Activated T-cell treated with anti-CD3 and anti-CD28 coated beads, Interleukin-2, amount 50 U/mL, for 24 hours (primary cell): Measurements from ENCODE around the gene MACROD2.
"Not testable (repeated sequence)": the region's sequence is repeated elsewhere in the genome, so short reads cannot be mapped to it uniquely, and the experiment has no call there.

ENCODE experiments used
- DNase-seq: peaks from one replicate; pipeline ENCODE4 v3.0.0-alpha.2; 2020
- H3K27ac Mint-ChIP-seq: 2 replicates; pipeline ENCODE4 v1.8.0; 2020; ENCODE audit warnings: mild to moderate bottlenecking, mixed read lengths
- H3K27me3 Mint-ChIP-seq: 2 replicates; pipeline ENCODE4 v1.8.0; 2020; ENCODE audit warnings: mixed read lengths
- H3K36me3 Mint-ChIP-seq: 2 replicates; pipeline ENCODE4 v1.8.0; 2020; ENCODE audit warnings: low read depth, mixed read lengths
- H3K4me1 Mint-ChIP-seq: 2 replicates; pipeline ENCODE4 v1.8.0; 2020; ENCODE audit warnings: low read depth, mixed read lengths
- H3K4me3 Mint-ChIP-seq: 2 replicates; pipeline ENCODE4 v1.8.0; 2020; ENCODE audit warnings: mild to moderate bottlenecking, moderate library complexity, mixed read lengths
- H3K9me3 Mint-ChIP-seq: 2 replicates; pipeline ENCODE4 v1.8.0; 2020; ENCODE audit warnings: mixed read lengths

Gene MACROD2

DNA sequence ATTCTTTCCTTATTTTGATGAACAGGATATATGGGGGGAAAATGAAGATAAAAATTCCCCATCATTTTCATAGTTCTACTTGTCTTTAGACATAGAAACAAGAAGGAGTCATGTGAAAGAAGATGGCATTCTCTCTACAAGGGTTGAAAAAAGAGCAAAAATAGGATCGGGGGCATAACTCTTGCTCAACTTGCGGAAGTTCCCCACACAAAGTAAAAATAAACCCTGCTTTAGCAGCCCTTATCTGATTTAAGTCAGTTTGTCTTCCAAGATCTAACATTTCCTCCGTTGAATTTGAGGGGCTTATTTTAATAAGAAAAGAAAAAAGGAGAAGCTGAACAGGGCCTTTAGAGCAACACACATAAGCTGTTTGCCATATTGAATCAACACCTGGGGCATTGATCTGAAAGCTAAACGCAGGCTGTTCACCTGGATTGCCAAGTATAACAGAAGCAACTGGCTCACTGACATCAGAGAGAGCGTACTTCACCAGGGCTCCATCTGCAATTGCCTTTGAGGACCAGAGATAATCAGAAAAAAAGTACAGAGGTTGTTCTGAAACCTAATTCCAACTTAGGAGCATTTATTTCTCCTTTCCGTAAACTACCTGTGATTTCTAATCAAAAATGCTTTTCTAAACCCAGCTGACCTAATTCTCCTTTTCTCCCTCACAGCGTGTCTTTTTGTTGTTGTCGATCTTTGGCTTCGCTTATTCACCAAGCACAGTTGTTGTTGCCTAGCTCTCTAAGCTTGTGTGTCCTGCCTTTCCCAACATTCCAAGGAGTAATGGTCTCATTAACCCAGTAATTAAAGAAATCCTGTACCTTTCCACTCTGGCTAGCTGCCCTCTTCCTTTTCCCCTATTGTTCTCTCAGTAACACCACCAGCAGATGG, 2010.0 kb downstream of the MACROD2 start:
- H3K27me3 Mint-ChIP-seq = no peaks in the 10 kb centered on the region
- DNase-seq = no peak
- no peak overlapping the region for H3K4me3 Mint-ChIP-seq
- H3K27ac Mint-ChIP-seq = no peak overlapping the region
- no peaks in the 10 kb centered on the region for H3K36me3 Mint-ChIP-seq
- H3K4me1 Mint-ChIP-seq = no peaks in the 10 kb centered on the region
- peaks cover 9% of the 10 kb centered on the region for H3K9me3 Mint-ChIP-seq

DNA sequence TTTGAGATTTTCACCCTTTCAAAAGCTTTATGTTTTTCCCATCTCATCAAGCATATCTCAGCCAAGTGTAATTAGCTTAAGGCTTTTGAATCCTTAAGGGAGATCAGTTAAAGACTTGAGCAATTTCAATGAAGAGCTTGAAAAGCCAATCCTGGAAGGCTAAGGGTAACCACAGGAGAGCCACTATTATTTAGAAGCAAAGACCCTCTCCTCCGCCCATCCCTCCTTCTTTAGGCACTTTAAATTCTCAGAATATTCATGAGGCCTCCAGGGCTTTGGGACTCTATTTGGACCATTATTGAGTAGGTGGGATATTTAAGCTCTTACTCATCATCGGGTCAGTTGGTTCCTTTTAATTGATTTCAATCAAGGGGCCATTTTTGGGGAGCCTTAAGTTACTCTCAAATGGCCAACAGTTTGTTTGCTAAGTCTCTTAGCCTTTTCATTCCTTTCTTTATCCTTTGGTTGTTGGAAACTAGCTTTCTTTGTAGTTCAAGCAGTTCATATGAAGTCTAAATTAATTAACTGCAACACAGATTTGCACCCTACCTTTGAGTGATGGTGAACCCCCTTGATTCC, 2010.7 kb downstream of the MACROD2 start:
- no peak overlapping the region for H3K4me3 Mint-ChIP-seq
- no peaks in the 10 kb centered on the region for H3K36me3 Mint-ChIP-seq
- H3K27me3 Mint-ChIP-seq = no peaks in the 10 kb centered on the region
- no peaks in the 10 kb centered on the region for H3K4me1 Mint-ChIP-seq
- no peak overlapping the region for H3K27ac Mint-ChIP-seq
- H3K9me3 Mint-ChIP-seq = peaks cover 4% of the 10 kb centered on the region
- no peak for DNase-seq

DNA sequence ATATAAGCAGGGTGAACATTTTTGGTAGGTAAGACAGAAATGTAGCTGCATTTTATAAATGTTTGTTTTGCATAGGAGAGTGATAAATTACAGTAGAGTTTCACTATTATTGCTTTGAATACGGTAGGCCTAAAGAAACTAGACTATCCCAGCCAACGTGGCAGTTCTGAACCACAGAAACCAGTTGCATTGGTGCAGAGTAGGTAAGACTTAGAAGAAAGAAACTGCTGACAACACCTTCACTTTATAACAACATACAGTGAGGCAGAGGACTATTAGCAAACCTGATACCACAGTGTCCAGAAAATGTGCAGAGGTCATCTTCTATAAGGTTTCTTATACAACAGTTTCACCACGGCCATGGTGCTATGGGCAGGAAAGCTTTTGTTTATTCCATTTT, 2011.8 kb downstream of the MACROD2 start:
- H3K4me1 Mint-ChIP-seq = no peaks in the 10 kb centered on the region
- no peak overlapping the region for H3K27ac Mint-ChIP-seq
- H3K36me3 Mint-ChIP-seq = no peaks in the 10 kb centered on the region
- H3K4me3 Mint-ChIP-seq = no peak overlapping the region
- H3K27me3 Mint-ChIP-seq = no peaks in the 10 kb centered on the region
- no peaks in the 10 kb centered on the region for H3K9me3 Mint-ChIP-seq
- no peak for DNase-seq

DNA sequence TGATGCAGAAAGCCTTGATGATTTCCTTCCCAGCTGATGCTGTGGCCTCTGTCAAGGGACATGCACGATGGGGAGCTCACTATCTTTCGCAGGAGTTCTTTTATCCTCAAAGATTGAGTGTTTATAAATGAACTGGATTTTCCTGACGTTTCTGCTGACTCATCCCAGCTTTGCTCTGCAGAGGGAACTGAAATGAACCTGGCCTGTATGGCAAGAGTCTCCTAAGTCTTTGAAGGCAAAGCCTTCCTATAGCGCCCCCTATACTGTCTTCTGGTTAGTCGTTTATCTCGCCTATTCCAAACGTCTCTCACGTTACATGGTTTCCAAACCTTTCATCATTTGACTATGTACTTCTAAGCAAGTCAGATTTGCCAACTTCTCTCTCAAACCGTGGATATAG, 2012.6 kb downstream of the MACROD2 start:
- H3K4me3 Mint-ChIP-seq = no peak overlapping the region
- peaks cover 2% of the 10 kb centered on the region for H3K9me3 Mint-ChIP-seq
- no peaks in the 10 kb centered on the region for H3K27me3 Mint-ChIP-seq
- no peaks in the 10 kb centered on the region for H3K36me3 Mint-ChIP-seq
- no peak for DNase-seq
- H3K27ac Mint-ChIP-seq = no peak overlapping the region
- H3K4me1 Mint-ChIP-seq = no peaks in the 10 kb centered on the region

DNA sequence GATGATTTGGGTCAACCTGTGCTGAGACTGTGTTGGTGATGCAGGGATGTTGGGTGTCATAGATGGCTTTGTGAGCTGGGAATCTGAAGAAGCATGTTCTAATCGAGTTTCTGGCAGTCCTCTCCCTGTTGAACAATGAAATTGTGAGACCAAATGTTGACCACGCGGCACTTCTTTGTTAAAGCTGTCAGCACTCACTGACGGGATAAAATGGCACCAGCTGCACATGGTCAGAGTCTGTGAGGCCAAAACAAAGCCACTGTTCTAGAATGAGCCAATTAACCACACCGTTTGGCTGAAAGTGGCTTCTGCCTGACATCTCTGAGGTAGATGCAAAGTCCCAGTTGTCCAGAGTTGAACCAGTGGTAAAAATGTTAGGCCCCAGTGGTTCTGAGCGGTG, 2015.7 kb downstream of the MACROD2 start:
- Mint-ChIP-seq H3K9me3 (peaks cover 2% of the 10 kb centered on the region), H3K27me3 (no peaks in the 10 kb centered on the region), H3K36me3 (no peaks in the 10 kb centered on the region), H3K27ac (no peak overlapping the region), H3K4me1 (no peaks in the 10 kb centered on the region), H3K4me3 (no peak overlapping the region)
- no peak for DNase-seq

DNA sequence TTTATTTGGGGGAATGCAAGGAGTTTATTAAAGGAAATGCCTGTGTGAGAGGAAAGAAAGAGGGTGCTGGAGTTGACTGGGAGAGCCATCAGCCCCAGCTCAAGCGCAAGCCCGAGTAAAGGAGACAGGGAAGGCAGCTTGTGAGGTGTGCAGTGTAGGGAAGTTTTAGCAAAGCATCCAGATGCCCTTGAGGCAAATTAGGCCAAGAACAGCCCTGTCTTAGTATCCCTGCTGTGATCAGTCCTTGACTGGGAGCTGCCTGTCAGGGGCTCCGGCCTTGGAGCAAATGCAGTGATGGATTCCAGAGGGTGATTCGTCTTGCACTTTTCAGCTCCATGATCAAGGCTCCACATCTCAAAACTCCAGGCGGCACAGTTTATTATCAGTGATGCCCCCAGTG, 2016.2 kb downstream of the MACROD2 start:
- Mint-ChIP-seq H3K9me3 (peaks cover 2% of the 10 kb centered on the region), H3K4me3 (no peak overlapping the region), H3K36me3 (no peaks in the 10 kb centered on the region), H3K4me1 (no peaks in the 10 kb centered on the region), H3K27ac (no peak overlapping the region), H3K27me3 (no peaks in the 10 kb centered on the region)
- DNase-seq = no peak

DNA sequence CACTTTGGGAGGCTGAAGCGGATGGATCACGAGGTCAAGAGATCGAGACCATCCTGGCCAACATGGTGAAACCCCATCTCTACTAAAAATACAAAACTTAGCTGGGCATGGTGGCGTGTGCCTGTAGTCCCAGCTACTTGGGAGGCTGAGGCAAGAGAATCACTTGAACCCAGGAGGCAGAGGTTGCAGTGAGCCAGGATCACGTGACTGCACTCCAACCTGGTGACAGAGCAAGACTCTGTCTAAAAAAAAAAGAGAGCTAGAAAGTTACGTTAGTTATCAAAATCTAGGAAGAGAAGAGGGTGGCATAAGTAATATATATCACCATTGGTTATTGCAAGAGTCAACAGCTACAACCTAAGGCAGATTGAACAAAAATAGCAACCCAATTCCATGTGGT, 2017.6 kb downstream of the MACROD2 start:
- H3K4me3 Mint-ChIP-seq, H3K27me3 Mint-ChIP-seq, H3K36me3 Mint-ChIP-seq, DNase-seq, H3K4me1 Mint-ChIP-seq, H3K9me3 Mint-ChIP-seq, H3K27ac Mint-ChIP-seq: not testable (repeated sequence)

DNA sequence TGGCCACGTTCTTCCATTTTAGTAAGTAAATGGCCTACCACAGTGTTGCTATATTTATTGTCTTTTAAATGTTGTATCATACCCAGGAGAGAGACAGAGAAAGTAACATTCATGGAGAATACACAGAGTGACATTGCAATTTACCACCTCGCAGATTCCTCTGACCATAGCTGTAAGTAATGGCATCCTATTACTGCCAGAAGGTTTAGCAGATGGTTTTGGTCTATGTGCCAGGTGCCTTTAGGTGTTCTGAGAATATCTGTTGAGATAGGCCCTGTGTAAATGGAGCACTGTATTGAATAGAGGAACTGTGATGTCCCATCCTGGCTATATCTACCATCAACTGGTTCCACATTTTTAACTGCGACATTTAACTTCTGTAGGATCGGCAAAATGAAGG, 2018.3 kb downstream of the MACROD2 start:
- H3K27ac Mint-ChIP-seq = no peak overlapping the region
- H3K4me3 Mint-ChIP-seq = no peak overlapping the region
- H3K27me3 Mint-ChIP-seq = no peaks in the 10 kb centered on the region
- H3K4me1 Mint-ChIP-seq = no peaks in the 10 kb centered on the region
- H3K9me3 Mint-ChIP-seq = peaks cover 2% of the 10 kb centered on the region
- H3K36me3 Mint-ChIP-seq = no peaks in the 10 kb centered on the region
- DNase-seq = no peak

DNA sequence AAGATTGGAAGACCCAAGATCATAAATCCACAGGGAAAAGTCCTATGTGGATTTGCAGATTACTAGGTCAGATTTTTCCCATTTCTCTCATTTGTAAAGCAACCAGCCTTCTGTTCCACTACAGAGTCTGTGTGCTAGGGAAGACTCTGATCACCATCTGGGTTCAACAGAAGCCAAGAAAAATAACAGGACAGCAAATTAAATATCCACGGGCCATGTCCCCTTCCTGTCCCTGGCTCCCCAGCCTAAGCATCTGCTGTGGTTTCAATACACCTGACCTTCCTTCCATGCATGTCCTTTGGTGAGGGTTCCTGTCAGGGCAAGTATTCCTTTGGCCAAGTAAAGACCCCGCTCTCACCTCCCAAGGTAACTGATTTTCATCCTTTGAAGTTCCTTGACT, 2019.1 kb downstream of the MACROD2 start:
- Mint-ChIP-seq H3K27me3 (no peaks in the 10 kb centered on the region), H3K4me1 (no peaks in the 10 kb centered on the region), H3K4me3 (no peak overlapping the region), H3K27ac (no peak overlapping the region), H3K9me3 (peaks cover 2% of the 10 kb centered on the region), H3K36me3 (no peaks in the 10 kb centered on the region)
- DNase-seq = no peak

DNA sequence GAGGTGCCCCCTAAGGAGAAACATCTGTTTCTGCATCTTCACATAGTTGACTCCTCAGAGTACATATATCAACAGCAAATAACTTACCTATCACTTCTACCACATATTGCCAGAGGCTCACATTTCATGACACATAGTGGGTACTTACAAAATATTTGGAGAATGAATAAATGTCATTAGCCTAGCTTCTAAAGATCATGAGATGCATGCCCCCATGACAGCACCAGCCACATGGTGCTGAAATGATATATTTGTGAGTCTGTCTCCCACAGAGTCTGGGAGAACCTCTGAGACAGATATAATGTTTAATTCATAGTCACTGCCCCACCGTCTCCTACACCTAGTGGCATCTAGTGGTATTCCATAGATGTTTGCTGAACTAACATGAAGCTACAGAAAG, 2022.3 kb downstream of the MACROD2 start:
- no peaks in the 10 kb centered on the region for H3K36me3 Mint-ChIP-seq
- H3K9me3 Mint-ChIP-seq = peaks cover under 1% of the 10 kb centered on the region
- H3K4me1 Mint-ChIP-seq = no peaks in the 10 kb centered on the region
- no peak for DNase-seq
- H3K4me3 Mint-ChIP-seq = no peak overlapping the region
- H3K27me3 Mint-ChIP-seq = no peaks in the 10 kb centered on the region
- no peak overlapping the region for H3K27ac Mint-ChIP-seq

DNA sequence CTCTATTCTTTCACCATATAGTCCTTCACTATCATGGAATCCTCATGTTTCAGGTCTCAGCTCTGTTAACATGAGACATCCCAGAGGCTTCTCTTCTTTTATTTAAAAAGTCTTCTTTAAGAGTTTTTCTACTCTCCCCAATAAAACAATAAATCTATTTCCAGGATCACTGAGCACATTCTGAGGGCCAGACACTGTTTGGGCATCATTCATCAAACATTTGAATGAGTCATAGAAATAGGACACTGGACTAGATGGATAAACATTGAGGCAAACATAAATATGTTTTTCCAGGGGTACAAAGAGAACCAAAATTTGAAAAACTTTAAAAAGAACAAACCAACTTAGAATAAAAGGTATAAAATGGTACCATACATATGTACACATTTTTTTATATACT, 2023.6 kb downstream of the MACROD2 start:
- H3K36me3 Mint-ChIP-seq = no peaks in the 10 kb centered on the region
- no peaks in the 10 kb centered on the region for H3K9me3 Mint-ChIP-seq

DNA sequence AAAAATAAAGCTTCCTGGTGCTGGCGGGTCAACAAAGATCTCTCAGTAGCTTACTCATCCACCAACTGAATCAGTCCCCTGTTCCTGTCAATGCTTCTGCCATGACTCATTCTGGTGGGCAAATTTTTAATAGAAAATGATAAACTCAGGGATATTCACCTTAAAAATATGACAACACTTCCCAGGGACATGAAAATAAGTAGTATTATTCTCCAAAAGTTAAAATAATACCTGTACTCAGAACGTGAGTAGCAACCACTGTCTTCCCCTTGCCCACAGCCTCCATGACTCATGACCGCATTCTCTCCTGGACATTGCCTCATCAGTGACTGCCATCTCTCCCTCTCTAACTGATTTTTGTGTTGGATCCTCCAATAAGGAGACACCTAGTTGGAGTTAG, 2025.7 kb downstream of the MACROD2 start:
- no peaks in the 10 kb centered on the region for H3K9me3 Mint-ChIP-seq
- no peak for DNase-seq
- no peaks in the 10 kb centered on the region for H3K36me3 Mint-ChIP-seq
- no peaks in the 10 kb centered on the region for H3K4me1 Mint-ChIP-seq
- no peak overlapping the region for H3K4me3 Mint-ChIP-seq
- H3K27me3 Mint-ChIP-seq = no peaks in the 10 kb centered on the region
- no peak overlapping the region for H3K27ac Mint-ChIP-seq

More for the DNA sequence above, 2023.6 kb downstream of the MACROD2 start:
- DNase-seq = no peak
- H3K4me3 Mint-ChIP-seq = no peak overlapping the region
- H3K27ac Mint-ChIP-seq = no peak overlapping the region
- H3K4me1 Mint-ChIP-seq = no peaks in the 10 kb centered on the region
- H3K27me3 Mint-ChIP-seq = no peaks in the 10 kb centered on the region

DNA sequence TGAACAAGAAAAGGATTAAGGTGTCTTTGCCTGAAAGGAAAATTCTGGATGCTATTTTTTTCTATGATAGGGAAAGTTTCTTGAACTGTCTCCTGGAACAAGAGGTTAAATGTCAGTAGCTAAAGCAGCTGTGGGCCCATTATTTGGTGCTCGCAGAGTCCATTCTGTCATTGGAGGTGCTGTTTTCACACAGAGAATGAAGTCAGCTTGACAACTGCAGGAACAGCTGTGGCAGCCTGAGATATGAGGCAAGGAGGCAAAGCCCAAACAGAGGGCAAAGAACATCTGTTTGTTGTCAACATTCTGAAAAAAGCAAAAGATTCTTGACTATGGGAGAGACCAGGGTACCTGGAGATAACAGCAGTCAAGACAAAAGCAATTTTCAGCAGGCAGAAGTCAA, 2029.8 kb downstream of the MACROD2 start:
- no peak overlapping the region for H3K27ac Mint-ChIP-seq
- no peaks in the 10 kb centered on the region for H3K36me3 Mint-ChIP-seq
- no peak overlapping the region for H3K4me3 Mint-ChIP-seq
- H3K27me3 Mint-ChIP-seq = no peaks in the 10 kb centered on the region
- no peaks in the 10 kb centered on the region for H3K4me1 Mint-ChIP-seq
- no peaks in the 10 kb centered on the region for H3K9me3 Mint-ChIP-seq
- no peak for DNase-seq

DNA sequence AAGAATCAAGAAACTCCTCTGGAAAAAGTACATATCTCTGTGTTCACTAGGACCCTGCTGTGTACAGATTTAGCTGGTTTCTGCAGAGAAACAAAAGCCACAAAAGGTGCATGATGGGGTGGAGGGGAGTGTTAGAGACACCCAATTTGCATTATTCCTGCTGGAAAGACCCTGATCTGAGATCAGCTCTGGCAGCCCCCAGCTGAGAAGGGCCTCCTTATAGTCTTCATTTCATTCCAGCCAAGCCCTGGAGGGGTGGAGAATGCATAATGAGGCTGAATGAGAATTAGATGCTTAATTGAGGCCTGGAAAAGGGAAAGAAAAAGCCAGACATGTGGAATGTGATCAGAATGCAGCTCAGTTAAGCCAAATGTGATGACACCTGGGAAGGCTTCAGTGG, 2032.4 kb downstream of the MACROD2 start:
- H3K27me3 Mint-ChIP-seq = no peaks in the 10 kb centered on the region
- no peak for DNase-seq
- no peak overlapping the region for H3K27ac Mint-ChIP-seq
- no peak overlapping the region for H3K4me3 Mint-ChIP-seq
- no peaks in the 10 kb centered on the region for H3K9me3 Mint-ChIP-seq
- no peaks in the 10 kb centered on the region for H3K36me3 Mint-ChIP-seq
- H3K4me1 Mint-ChIP-seq = no peaks in the 10 kb centered on the region

DNA sequence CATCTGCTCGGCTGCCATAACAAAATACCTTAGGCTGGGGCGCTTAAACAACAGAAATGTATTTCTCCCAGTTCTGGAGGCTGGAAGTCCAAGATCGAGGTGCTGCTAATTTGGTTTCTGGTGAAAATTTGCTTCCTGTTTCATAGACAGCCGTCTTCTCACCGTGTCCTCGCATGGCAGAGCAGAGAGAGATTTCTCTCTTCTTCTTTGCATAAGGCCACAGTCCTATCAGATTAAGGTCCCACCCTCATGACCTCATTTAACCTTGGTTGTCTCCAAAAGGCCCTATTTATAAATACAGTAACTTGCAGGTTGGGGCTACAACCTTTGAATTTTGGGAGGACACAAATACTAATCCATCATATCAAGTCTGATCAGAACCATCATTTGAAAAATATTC, 2033.6 kb downstream of the MACROD2 start:
- Mint-ChIP-seq H3K4me1 (no peaks in the 10 kb centered on the region), H3K4me3 (no peak overlapping the region), H3K9me3 (no peaks in the 10 kb centered on the region), H3K36me3 (no peaks in the 10 kb centered on the region), H3K27ac (no peak overlapping the region), H3K27me3 (no peaks in the 10 kb centered on the region)
- DNase-seq = no peak
